HepG2 (cell line): Measurements from ENCODE around the gene PNLDC1. TPM values are rescaled to one million over a fixed set of nuclear protein-coding genes. Genes with fewer than 3 reads are reported as not detected.

Experiments
- ARNTL ChIP-seq: sonication (generic); formaldehyde crosslinking; IDR thresholded peaks from 2 replicates; pipeline ENCODE4 v1.4.0; 2020; ENCODE audit warnings: mild to moderate bottlenecking, missing genetic modification reagents
- CREM ChIP-seq, 2 experiments: sonication (generic) in 1 of 2; formaldehyde crosslinking in 1 of 2; IDR thresholded peaks; 2 replicates each; pipeline versions ENCODE4 v1.4.0 to v1.6.1; 2016 to 2020; ENCODE audit warnings: antibody characterized with exemption in 1 of 2, mild to moderate bottlenecking in 1 of 2, missing genetic modification reagents in 1 of 2
- HMGA1 ChIP-seq: sonication (generic); formaldehyde crosslinking; conservative IDR thresholded peaks from 2 replicates; pipeline ENCODE4 v1.4.0; 2020; ENCODE audit warnings: missing genetic modification reagents
- HNF4A ChIP-seq: sonication (generic); formaldehyde crosslinking; IDR thresholded peaks from 2 replicates; pipeline ENCODE4 v1.4.0; 2020; ENCODE audit warnings: missing genetic modification reagents
- ISX ChIP-seq: sonication (generic); formaldehyde crosslinking; conservative IDR thresholded peaks from 2 replicates; pipeline ENCODE4 v1.5.0; 2020; ENCODE audit warnings: missing genetic modification reagents
- MED13 ChIP-seq: sonication (generic); formaldehyde crosslinking; IDR thresholded peaks from 2 replicates; pipeline ENCODE4 v1.5.0; 2020; ENCODE audit warnings: missing genetic modification reagents
- NBN ChIP-seq: fragments of 450-650 bp; conservative IDR thresholded peaks from 2 replicates; pipeline ENCODE4 v1.6.1; 2017
- NFYB ChIP-seq: sonication (generic); formaldehyde crosslinking; IDR thresholded peaks from 2 replicates; pipeline ENCODE4 v1.4.0; 2020; ENCODE audit warnings: missing genetic modification reagents
- RBAK ChIP-seq: sonication (generic); formaldehyde crosslinking; IDR thresholded peaks from 2 replicates; pipeline ENCODE4 v1.5.1; 2020; ENCODE audit warnings: mild to moderate bottlenecking, missing genetic modification reagents
- SMARCC2 ChIP-seq: fragments of 450-650 bp; IDR thresholded peaks from 2 replicates; pipeline ENCODE4 v1.6.1; 2017; ENCODE audit warnings: antibody characterized with exemption, mild to moderate bottlenecking
- TFDP2 ChIP-seq: sonication (generic); formaldehyde crosslinking; IDR thresholded peaks from 2 replicates; pipeline ENCODE4 v1.4.0; 2020; ENCODE audit warnings: missing genetic modification reagents
- ZBTB1 ChIP-seq: sonication (generic); formaldehyde crosslinking; IDR thresholded peaks from 2 replicates; pipeline ENCODE4 v1.4.0; 2020; ENCODE audit warnings: missing genetic modification reagents, borderline replicate concordance
- ZKSCAN1 ChIP-seq: fragments of 150-350 bp; IDR thresholded peaks from 2 replicates; pipeline ENCODE4 v1.6.1; 2014; ENCODE audit warnings: low read length
- ZNF124 ChIP-seq: sonication (generic); formaldehyde crosslinking; IDR thresholded peaks from 2 replicates; pipeline ENCODE4 v1.4.0; 2020; ENCODE audit warnings: missing genetic modification reagents
- ZNF235 ChIP-seq: sonication (generic); formaldehyde crosslinking; IDR thresholded peaks from 2 replicates; pipeline ENCODE4 v1.8.1; 2023; ENCODE audit warnings: mild to moderate bottlenecking, missing genetic modification reagents, borderline replicate concordance
- ZNF24 ChIP-seq: fragments of 450-650 bp; IDR thresholded peaks from 2 replicates; pipeline ENCODE4 v1.6.1; 2017; ENCODE audit warnings: antibody characterized with exemption, mild to moderate bottlenecking
- ZNF674 ChIP-seq: sonication (generic); formaldehyde crosslinking; IDR thresholded peaks from 2 replicates; pipeline ENCODE4 v1.5.0; 2020; ENCODE audit warnings: low read depth, mild to moderate bottlenecking, missing genetic modification reagents
- ZNF782 ChIP-seq: sonication (generic); formaldehyde crosslinking; IDR thresholded peaks from 2 replicates; pipeline ENCODE4 v1.4.0; 2020; ENCODE audit warnings: missing genetic modification reagents, mild to moderate bottlenecking, borderline replicate concordance
- polyA plus RNA-seq, 8 experiments: library from polyadenylated mRNA; depleted of rRNA in 3 of 8; stranded (reverse) in 7 of 8; unstranded in 1 of 8; fragments of >200 nt; fragmentation: Illumina TruSeq in 4 of 8; extraction: Trizol in 4 of 8; gene quantifications; 2 replicates each; pipeline versions ENCODE4 v1.2.1 to v1.2.3, GENCODE V29; 2011 to 2016; ENCODE audit warnings: low read depth in 4 of 8, missing spikeins in 1 of 8, mixed read lengths in 1 of 8; ENCODE audit not compliant: insufficient read depth in 1 of 8
- total RNA-seq, 5 experiments: library from RNA; depleted of rRNA; stranded (reverse); fragments of >200 nt; fragmentation: Illumina TruSeq; extraction: Trizol; gene quantifications; 2 replicates each; pipeline ENCODE4 v1.2.3, GENCODE V29; 2016; ENCODE audit warnings: low read depth in 1 of 5
- TF ChIP-seq, protein P1 (sequence below): sonication (generic); formaldehyde crosslinking; IDR thresholded peaks from 2 replicates; pipeline ENCODE4 v1.5.0; 2020; ENCODE audit warnings: mild to moderate bottlenecking, missing genetic modification reagents, moderate library complexity
- TF ChIP-seq, protein P2 (sequence below): sonication (generic); formaldehyde crosslinking; IDR thresholded peaks from 2 replicates; pipeline ENCODE4 v1.8.0; 2022; ENCODE audit warnings: low read depth, missing genetic modification reagents
- TF ChIP-seq, protein P3 (sequence below): sonication (generic); formaldehyde crosslinking; IDR thresholded peaks from 2 replicates; pipeline ENCODE4 v1.4.0; 2020; ENCODE audit warnings: missing genetic modification reagents

PNLDC1 gene
- total and polyA plus RNA-seq, 2 of the 13 experiments (the other 11 are each of a cell fraction or from before 2014, with no cell fraction given) = not detected

GRCh38 chr6:159789377-159790148 is 10.5 kb upstream of the PNLDC1 start, which contains the start of gene TCP1 (continued):
- no peak for TF ChIP-seq NBN
- TF ChIP-seq ZNF782 (CRISPR knock-in tag) = no peak; the same call in 1 of the 2 replicates
- TF ChIP-seq ZNF24 = no peak
- no peak for TF ChIP-seq ZKSCAN1
- peak; percentile 65; the same call in 1 of the 2 replicates for TF ChIP-seq ARNTL
- TF ChIP-seq HNF4A = peak; percentile 21
- TF ChIP-seq CREM (IDR thresholded peaks at IDR 0.05) = peak; percentile 85
- TF ChIP-seq CREM (CRISPR knock-in tag; IDR thresholded peaks at IDR 0.05) = no peak
- TF ChIP-seq ZNF674 (CRISPR knock-in tag) = no peak
- TF ChIP-seq HMGA1 (CRISPR knock-in tag) = no peak
- TF ChIP-seq, protein P1, sequence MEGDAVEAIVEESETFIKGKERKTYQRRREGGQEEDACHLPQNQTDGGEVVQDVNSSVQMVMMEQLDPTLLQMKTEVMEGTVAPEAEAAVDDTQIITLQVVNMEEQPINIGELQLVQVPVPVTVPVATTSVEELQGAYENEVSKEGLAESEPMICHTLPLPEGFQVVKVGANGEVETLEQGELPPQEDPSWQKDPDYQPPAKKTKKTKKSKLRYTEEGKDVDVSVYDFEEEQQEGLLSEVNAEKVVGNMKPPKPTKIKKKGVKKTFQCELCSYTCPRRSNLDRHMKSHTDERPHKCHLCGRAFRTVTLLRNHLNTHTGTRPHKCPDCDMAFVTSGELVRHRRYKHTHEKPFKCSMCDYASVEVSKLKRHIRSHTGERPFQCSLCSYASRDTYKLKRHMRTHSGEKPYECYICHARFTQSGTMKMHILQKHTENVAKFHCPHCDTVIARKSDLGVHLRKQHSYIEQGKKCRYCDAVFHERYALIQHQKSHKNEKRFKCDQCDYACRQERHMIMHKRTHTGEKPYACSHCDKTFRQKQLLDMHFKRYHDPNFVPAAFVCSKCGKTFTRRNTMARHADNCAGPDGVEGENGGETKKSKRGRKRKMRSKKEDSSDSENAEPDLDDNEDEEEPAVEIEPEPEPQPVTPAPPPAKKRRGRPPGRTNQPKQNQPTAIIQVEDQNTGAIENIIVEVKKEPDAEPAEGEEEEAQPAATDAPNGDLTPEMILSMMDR (CRISPR knock-in tag) = peak; percentile 21; the same call in 1 of the 2 replicates
- TF ChIP-seq NFYB (CRISPR knock-in tag) = peak; percentile 91
- TF ChIP-seq ZNF235 (CRISPR knock-in tag) = peak; percentile 77; the same call in 1 of the 2 replicates
- no peak; the same call in 1 of the 2 replicates for TF ChIP-seq MED13 (CRISPR knock-in tag)
- peak; percentile 30; the same call in 1 of the 2 replicates for TF ChIP-seq ZNF124 (CRISPR knock-in tag)
- TF ChIP-seq, protein P2, sequence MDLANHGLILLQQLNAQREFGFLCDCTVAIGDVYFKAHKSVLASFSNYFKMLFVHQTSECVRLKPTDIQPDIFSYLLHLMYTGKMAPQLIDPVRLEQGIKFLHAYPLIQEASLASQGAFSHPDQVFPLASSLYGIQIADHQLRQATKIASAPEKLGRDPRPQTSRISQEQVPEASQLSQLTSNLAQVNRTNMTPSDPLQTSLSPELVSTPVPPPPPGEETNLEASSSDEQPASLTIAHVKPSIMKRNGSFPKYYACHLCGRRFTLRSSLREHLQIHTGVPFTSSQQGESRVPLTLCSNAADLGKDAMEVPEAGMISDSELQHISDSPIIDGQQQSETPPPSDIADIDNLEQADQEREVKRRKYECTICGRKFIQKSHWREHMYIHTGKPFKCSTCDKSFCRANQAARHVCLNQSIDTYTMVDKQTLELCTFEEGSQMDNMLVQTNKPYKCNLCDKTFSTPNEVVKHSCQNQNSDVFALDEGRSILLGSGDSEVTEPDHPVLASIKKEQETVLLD (CRISPR knock-in tag) = peak; percentile 79; the same call in 1 of the 2 replicates
- TF ChIP-seq SMARCC2 = no peak
- TF ChIP-seq, protein P3, sequence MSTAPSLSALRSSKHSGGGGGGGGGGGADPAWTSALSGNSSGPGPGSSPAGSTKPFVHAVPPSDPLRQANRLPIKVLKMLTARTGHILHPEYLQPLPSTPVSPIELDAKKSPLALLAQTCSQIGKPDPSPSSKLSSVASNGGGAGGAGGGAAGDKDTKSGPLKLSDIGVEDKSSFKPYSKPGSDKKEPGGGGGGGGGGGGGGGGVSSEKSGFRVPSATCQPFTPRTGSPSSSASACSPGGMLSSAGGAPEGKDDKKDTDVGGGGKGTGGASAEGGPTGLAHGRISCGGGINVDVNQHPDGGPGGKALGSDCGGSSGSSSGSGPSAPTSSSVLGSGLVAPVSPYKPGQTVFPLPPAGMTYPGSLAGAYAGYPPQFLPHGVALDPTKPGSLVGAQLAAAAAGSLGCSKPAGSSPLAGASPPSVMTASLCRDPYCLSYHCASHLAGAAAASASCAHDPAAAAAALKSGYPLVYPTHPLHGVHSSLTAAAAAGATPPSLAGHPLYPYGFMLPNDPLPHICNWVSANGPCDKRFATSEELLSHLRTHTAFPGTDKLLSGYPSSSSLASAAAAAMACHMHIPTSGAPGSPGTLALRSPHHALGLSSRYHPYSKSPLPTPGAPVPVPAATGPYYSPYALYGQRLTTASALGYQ (CRISPR knock-in tag) = 0 out of 2 replicates have a peak, but pooled peaks have one; percentile 9
- no peak for TF ChIP-seq RBAK (CRISPR knock-in tag)
- peak; percentile 100 for TF ChIP-seq TFDP2 (CRISPR knock-in tag)
- peak; percentile 16; the same call in 1 of the 2 replicates for TF ChIP-seq ZBTB1 (CRISPR knock-in tag)
- TF ChIP-seq ISX (CRISPR knock-in tag) = no peak
